GM12891 (cell line): ENCODE data around the gene C1orf198. TPM values are rescaled to one million over a fixed set of nuclear protein-coding genes. Genes with fewer than 3 reads are reported as not detected.
A peak's percentile ranks its signal among the peaks of the same experiment; 100 is the strongest.

Experiments used
- DNase-seq: peaks from one replicate; pipeline ENCODE4 v3.0.0; 2011; ENCODE audit warnings: low spot score; ENCODE audit not compliant: insufficient read length
- FAIRE-seq: peaks from 2 replicates; lab custom pipeline; 2011; peaks lifted over from hg19 to GRCh38; lab: Jason Lieb, UNC
- PAX5 ChIP-seq: IDR thresholded peaks from 2 replicates; pipeline ENCODE4 v1.6.1; 2011; ENCODE audit warnings: low read length, moderate library complexity, mild to moderate bottlenecking; ENCODE audit not compliant: insufficient read depth, severe bottlenecking
- POLR2A ChIP-seq: IDR thresholded peaks from 2 replicates; pipeline ENCODE4 v1.6.1; 2011; ENCODE audit warnings: low read depth, low read length, control low read depth
- POLR2AphosphoS5 ChIP-seq: IDR thresholded peaks from 2 replicates; pipeline ENCODE4 v1.6.1; 2011; ENCODE audit warnings: low read depth, low read length, control low read depth
- POU2F2 ChIP-seq: IDR thresholded peaks from 2 replicates; pipeline ENCODE4 v1.6.1; 2011; ENCODE audit warnings: low read depth, mild to moderate bottlenecking, control low read depth, low read length, moderate library complexity
- SPI1 ChIP-seq: IDR thresholded peaks from 2 replicates; pipeline ENCODE4 v1.6.1; 2011; ENCODE audit warnings: low read depth, low read length, control low read depth
- TAF1 ChIP-seq: IDR thresholded peaks from 2 replicates; pipeline ENCODE4 v1.6.1; 2011; ENCODE audit warnings: low read depth, low read length, control low read depth
- polyA plus RNA-seq: library from polyadenylated mRNA; unstranded; fragments of >200 nt; gene quantifications from one replicate; pipeline ENCODE4 v1.2.1, GENCODE V29; 2012; ENCODE audit warnings: low read depth, missing spikeins, inconsistent platforms; ENCODE audit not compliant: missing spikeins

Gene C1orf198
- polyA plus RNA-seq = 1.2 TPM

DNA sequence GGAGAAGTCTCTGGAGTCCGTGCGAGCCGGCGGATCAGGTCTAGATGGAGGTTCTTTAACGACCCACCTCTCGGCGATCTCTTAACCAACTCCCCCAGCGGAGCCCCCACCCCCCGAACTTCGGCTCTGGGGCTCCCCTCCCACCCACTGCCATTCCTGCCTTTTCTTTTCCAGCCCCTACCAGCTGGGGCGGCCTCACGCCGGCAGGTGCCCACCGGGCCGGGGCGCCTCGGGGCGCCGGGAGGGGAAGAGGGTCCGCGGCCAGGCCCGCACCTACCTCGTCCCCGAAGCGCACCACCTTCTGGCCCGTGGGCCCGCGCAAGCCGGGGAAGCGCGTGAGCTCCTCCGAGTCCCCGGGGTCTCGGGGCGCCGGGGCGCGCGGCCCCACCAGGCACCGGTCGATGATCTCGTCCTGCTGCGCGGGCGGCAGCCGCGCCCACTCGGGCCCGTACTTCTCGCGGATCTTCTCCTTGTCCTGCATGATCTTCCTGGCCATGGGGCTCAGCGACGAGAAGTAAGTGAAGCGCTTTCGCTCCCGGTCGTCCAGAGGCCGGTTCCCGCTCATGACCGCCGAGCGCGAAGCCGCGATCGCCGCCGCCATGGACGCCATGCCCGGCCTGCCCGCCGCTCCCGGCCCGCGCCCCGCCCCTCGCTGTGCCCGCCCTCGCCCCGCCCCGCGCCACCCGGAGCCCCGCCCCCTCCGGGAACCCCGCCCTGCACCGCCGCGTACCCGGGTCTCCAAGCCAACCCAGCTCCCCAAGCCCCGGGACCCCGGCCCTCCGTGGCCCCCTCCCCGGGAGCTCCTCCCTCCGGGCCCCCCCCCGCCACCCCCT, at the start of gene C1orf198:
C1orf198 (minus strand) TSS at position 619 of the 833 bp plus-strand sequence; CDS start at position 610, 9 bp downstream.
- TF ChIP-seq POLR2A (no peak), POU2F2 (no peak), POLR2AphosphoS5 (no peak), TAF1 (no peak), PAX5 (no peak), SPI1 (no peak)
- FAIRE-seq = no peak
- peak; percentile 77 for DNase-seq

DNA sequence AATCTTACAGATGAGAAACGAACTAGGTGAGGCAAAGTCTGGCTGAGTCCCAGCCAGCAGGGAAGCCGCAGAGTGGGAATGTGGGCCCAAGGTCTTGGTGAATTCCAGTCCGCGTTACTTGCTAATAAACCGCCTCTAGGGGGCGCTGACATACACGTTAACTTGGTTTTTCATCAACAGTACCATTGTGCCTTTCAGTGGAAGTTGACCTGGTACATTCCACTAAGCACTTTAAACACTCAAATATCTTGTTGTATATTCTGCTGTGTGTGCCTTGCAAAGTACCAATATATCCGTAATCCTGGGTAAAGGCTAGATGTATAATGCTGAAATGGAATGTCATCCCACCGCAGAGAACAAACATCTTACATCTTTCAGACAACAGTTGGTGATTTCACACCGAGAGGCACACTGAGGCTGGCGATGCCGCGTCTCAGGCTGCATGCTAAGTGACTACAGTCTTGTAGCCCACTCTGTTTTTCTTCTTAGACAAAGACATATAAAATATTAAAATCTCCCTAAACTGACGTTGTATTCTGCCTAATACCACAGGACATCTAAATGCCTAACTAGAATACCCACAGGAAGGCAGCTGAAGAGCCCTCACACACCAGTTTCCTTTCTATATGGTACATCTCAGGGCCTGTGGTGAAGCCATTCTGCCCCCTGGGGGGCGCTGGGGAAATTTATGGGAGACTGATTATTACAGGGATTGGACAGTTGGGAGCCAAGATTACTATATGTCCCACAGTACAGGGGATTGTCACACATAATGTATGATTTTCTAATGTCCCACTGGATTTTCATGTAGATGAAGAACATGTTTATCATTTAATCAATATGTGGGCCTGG, 49.2 kb upstream of the C1orf198 start:
- peak; percentile 25 for DNase-seq
- peak; percentile 89 for FAIRE-seq
- TF ChIP-seq POLR2AphosphoS5 = no peak
- no peak for TF ChIP-seq PAX5
- no peak for TF ChIP-seq POLR2A
- no peak for TF ChIP-seq TAF1
- no peak for TF ChIP-seq POU2F2
- TF ChIP-seq SPI1 = no peak

GRCh38 chr1:230916587-230917283, 48.4 kb upstream of the C1orf198 start:
- peak; percentile 23 for FAIRE-seq
- no peak for TF ChIP-seq SPI1
- no peak for TF ChIP-seq TAF1
- no peak for TF ChIP-seq PAX5
- no peak for TF ChIP-seq POLR2AphosphoS5
- TF ChIP-seq POLR2A = no peak
- TF ChIP-seq POU2F2 = no peak
- no peak for DNase-seq

DNA sequence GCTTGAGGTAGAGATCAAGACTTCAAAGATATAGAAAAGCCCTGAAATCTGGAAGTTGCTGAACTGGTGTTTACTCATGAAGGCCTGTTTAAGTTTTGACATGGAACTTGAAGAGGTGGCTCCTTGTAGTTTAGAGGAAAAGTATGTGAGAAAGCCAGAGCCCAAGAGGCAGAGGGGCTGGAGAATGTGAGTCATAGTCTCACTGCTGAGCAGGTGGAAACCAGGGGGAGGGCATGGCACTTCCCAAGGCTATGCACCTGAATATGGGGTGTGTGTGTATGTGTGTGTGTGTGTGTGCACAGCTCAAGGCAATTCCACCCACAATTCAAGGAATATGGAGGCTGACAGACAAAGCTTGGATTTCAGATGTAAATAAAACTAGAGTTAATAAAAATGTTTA, 46.8 kb upstream of the C1orf198 start:
- DNase-seq (no peak), FAIRE-seq (no peak)
- TF ChIP-seq POU2F2 (no peak), SPI1 (no peak), POLR2A (no peak), TAF1 (no peak), POLR2AphosphoS5 (no peak), PAX5 (no peak)

- no peak for FAIRE-seq
- no peak for DNase-seq
Measured at GRCh38 chr1:230913496-230913895, 45.2 kb upstream of the C1orf198 start.

GRCh38 chr1:230910755-230911117, 42.4 kb upstream of the C1orf198 start:
- no peak for TF ChIP-seq TAF1
- TF ChIP-seq PAX5 = no peak
- no peak for TF ChIP-seq POLR2A
- no peak for TF ChIP-seq POU2F2
- no peak for TF ChIP-seq POLR2AphosphoS5
- TF ChIP-seq SPI1 = no peak
- DNase-seq (no peak), FAIRE-seq (no peak)

More at GRCh38 chr1:230913496-230913895, 45.2 kb upstream of the C1orf198 start:
- TF ChIP-seq SPI1 (no peak), POLR2AphosphoS5 (no peak), TAF1 (no peak), PAX5 (no peak), POU2F2 (no peak), POLR2A (no peak)

DNA sequence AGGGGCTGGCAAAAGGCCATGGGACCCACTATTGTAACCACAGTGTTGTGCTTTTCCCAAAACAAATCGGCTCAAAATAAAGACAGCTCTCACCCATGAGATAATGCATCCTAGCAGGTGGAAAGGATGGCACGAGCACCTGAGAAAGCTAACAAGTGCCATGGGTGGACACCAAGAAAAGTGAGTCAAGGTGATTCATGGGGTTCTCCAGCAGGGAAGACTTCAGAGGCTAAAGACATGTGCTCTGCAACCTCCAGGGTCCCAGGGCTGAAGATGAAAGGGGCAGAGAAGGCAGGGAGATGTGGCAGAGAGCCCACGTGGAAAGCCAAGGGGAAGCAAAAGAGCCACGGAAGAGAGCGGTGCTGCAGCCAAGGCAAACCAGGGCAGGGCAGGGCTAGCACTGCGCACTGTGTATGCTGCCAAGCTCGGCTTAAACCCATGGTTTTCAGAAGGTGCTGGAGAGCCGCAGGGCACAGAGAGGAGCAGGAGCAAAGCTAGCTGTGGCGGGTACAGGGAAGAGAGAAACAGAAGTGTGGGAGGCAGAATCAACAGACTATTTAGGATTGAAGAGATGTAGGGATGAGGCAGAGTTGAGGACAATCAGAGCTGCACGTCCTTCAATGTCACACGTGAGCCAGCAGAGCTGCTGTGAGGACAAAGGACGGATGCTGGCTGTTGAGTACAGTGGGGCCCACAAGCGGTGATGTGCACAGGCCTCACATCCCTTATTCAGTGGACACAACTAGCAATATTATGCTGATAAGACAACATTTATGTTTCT, 41.8 kb upstream of the C1orf198 start:
- no peak for DNase-seq
- TF ChIP-seq SPI1 = no peak
- no peak for TF ChIP-seq POLR2AphosphoS5
- no peak for TF ChIP-seq PAX5
- FAIRE-seq = no peak

DNA sequence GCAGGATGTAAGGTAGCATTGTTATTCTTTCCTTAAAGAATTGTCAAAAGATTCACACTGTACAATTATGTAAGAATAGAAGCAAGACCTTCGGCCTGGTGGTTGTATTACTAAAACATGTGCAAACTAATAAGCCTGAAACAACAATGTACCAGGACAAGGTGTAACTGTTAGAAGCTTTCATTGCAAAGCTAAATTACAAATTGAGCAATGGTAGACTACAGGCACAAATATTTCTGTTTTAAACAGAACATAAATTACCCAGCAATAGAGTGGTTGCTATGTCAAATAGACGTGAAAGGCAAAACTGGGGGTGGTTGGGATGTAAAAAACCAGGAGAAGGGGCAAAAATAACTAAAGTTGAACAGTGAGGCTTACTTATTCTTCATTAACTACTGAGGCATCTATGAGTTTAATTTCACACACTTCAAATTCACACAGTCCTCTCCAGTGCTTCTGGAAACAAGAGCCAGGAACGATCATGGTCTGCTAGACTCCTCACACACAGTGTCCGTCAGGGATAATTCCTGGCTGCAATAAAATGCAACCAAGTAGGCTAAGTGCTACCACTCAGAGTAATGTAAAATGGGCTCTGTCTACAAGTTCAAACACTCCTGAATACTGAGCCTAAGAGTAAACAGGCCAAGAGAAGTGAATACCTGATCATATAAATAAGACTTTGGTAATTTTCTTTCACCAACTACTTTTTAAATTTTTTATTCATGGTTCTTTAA, 39.3 kb upstream of the C1orf198 start:
- peak; percentile 13 for FAIRE-seq

More for the DNA sequence above, 39.3 kb upstream of the C1orf198 start:
- no peak for DNase-seq
- no peak for TF ChIP-seq SPI1
- no peak for TF ChIP-seq POLR2A
